Measurements from ENCODE around the gene MPDZ.

DNA sequence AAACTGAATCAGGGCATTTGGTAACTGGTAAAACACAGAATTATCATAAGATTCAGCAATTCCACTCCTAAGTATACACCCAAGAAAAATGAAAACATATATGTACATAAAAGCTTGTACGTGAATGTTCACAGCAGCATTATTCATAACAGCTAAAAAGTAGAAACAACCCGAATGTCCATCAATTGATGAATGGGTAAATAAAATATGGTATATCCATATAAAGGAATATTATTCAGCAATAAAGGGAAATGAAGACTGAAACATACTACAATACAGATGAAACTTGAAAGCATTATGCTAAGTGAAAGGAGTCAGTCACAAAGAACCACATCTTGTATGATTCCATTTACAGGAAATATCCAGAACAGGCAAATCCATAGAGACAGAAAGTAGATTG is 65.5 kb downstream of the MPDZ start:
- TF ChIP-seq, protein P1, sequence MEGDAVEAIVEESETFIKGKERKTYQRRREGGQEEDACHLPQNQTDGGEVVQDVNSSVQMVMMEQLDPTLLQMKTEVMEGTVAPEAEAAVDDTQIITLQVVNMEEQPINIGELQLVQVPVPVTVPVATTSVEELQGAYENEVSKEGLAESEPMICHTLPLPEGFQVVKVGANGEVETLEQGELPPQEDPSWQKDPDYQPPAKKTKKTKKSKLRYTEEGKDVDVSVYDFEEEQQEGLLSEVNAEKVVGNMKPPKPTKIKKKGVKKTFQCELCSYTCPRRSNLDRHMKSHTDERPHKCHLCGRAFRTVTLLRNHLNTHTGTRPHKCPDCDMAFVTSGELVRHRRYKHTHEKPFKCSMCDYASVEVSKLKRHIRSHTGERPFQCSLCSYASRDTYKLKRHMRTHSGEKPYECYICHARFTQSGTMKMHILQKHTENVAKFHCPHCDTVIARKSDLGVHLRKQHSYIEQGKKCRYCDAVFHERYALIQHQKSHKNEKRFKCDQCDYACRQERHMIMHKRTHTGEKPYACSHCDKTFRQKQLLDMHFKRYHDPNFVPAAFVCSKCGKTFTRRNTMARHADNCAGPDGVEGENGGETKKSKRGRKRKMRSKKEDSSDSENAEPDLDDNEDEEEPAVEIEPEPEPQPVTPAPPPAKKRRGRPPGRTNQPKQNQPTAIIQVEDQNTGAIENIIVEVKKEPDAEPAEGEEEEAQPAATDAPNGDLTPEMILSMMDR (IDR thresholded peaks at IDR 0.05) = no peak
- TF ChIP-seq EP300 (IDR thresholded peaks at IDR 0.05) (no peak), POLR2A (IDR thresholded peaks at IDR 0.05) (no peak)
